Natural killer cell (primary cell): Measurements from ENCODE around the gene OTX2. TPM values are rescaled to one million over a fixed set of nuclear protein-coding genes. Genes with fewer than 3 reads are reported as not detected.

Experiments used
- ATAC-seq, 3 donors: fragments of 150-1000 bp in 2 of 3; fragments of 200-7000 bp in 1 of 3; cut with Tn5 transposase; 1 replicate in 1 of 3; 2 replicates in 2 of 3; pipeline ENCODE4 v1.10.0; 2021; ENCODE audit warnings: mild to moderate bottlenecking in 2 of 3, moderate library complexity in 2 of 3
- DNase-seq, 2 donors: peaks; one replicate each; pipeline versions ENCODE4 v3.0.0 to v3.0.0-alpha.2; 2013 to 2021; ENCODE audit warnings: mixed read lengths in 1 of 2
- H3K27ac ChIP-seq: one replicate; pipeline ENCODE4 v1.5.1; 2013; ENCODE audit warnings: mild to moderate bottlenecking, low read length
- H3K27me3 ChIP-seq: one replicate; pipeline ENCODE4 v1.6.1; 2013; ENCODE audit warnings: low read length; ENCODE audit not compliant: control insufficient read depth, insufficient read depth
- H3K36me3 ChIP-seq: one replicate; pipeline ENCODE4 v1.6.1; 2013; ENCODE audit warnings: low read length; ENCODE audit not compliant: control insufficient read depth, insufficient read depth
- H3K4me1 ChIP-seq: one replicate; pipeline ENCODE4 v1.6.1; 2013; ENCODE audit warnings: low read length; ENCODE audit not compliant: control insufficient read depth, insufficient read depth
- H3K4me3 ChIP-seq: one replicate; pipeline ENCODE4 v1.5.1; 2013; ENCODE audit warnings: low read length
- H3K9me3 ChIP-seq: one replicate; pipeline ENCODE4 v1.6.1; 2013; ENCODE audit warnings: low read length; ENCODE audit not compliant: control insufficient read depth, insufficient read depth
- H3K27ac Mint-ChIP-seq, 2 donors: one replicate each; pipeline ENCODE4 v1.8.0; 2022; ENCODE audit warnings: mild to moderate bottlenecking in 2 of 2, mixed read lengths in 2 of 2, moderate library complexity in 1 of 2
- H3K27me3 Mint-ChIP-seq, 2 donors: one replicate each; pipeline ENCODE4 v1.8.0; 2022; ENCODE audit warnings: low read depth in 2 of 2, mixed read lengths in 2 of 2
- H3K36me3 Mint-ChIP-seq: one replicate; pipeline ENCODE4 v1.8.0; 2022; ENCODE audit warnings: mixed read lengths
- H3K4me1 Mint-ChIP-seq, 2 donors: one replicate each; pipeline ENCODE4 v1.8.0; 2022; ENCODE audit warnings: mixed read lengths in 2 of 2
- H3K4me3 Mint-ChIP-seq: one replicate; pipeline ENCODE4 v1.8.0; 2022; ENCODE audit warnings: mild to moderate bottlenecking, moderate library complexity, mixed read lengths
- H3K9me3 Mint-ChIP-seq, 2 donors: one replicate each; pipeline ENCODE4 v1.8.0; 2022; ENCODE audit warnings: mixed read lengths in 2 of 2
- CTCF ChIP-seq: fragments of 200-600 bp; IDR thresholded peaks from one replicate; pipeline ENCODE4 v1.8.0; 2022; ENCODE audit warnings: antibody characterized with exemption
- WGBS: methylation state at CpG from one replicate; pipeline ENCODE4 v1.1.7; 2013; ENCODE audit warnings: missing lambda C conversion rate; ENCODE audit not compliant: insufficient coverage; 5-methylcytosine and 5-hydroxymethylcytosine counted together
- intact Hi-C: fragments of 100-400 bp; cut with micrococcal nuclease; formaldehyde crosslinking; loops from one replicate; pipeline ENCODE4 v1.14.2; 2022
- total RNA-seq, 4 donors: library from RNA; stranded (reverse); fragments of 120-200 nt in 1 of 4; gene quantifications; one replicate each; pipeline versions ENCODE4 v1.2.3 to v1.2.4, GENCODE V29; 2013 to 2022

Gene OTX2
- not detected for total RNA-seq
- total RNA-seq (2013), result not detected

GRCh38 chr14:56810147-56810719 is at the start of gene OTX2:
Gene OTX2, minus strand, starts transcription at chr14:56810479. Its CDS starts 5,023 bp downstream, at chr14:56805456.
- H3K9me3 Mint-ChIP-seq, result peaks cover 4 to 5% of the 10 kb centered on the region in 2 donors
- WGBS, result 12% methylated on average over 14 of the region's 15 CpGs
- peaks cover 73 to 88% of the 10 kb centered on the region in 2 donors for H3K27me3 Mint-ChIP-seq

GRCh38 chr14:56858422-56858821 is 48.1 kb upstream of the OTX2 start:
- intact Hi-C loops, result no loop called here
- no peak for DNase-seq
- Histone ChIP-seq H3K36me3 (no peaks in the 10 kb centered on the region), H3K27me3 (peaks cover 5% of the 10 kb centered on the region), H3K4me3 (no peak overlapping the region), H3K9me3 (no peaks in the 10 kb centered on the region), H3K4me1 (no peaks in the 10 kb centered on the region), H3K27ac (no peak overlapping the region)
- no peak for TF ChIP-seq CTCF
- H3K4me3 Mint-ChIP-seq, result no peak overlapping the region
- ATAC-seq, result no peak
- H3K9me3 Mint-ChIP-seq, result peaks cover 0 to 3% of the 10 kb centered on the region in 2 donors
- H3K36me3 Mint-ChIP-seq, result no peaks in the 10 kb centered on the region
- WGBS, result 28% methylated on average over 8 of the region's 8 CpGs
- H3K27me3 Mint-ChIP-seq, result peaks cover 16 to 31% of the 10 kb centered on the region in 2 donors
- H3K27ac Mint-ChIP-seq, result no peak overlapping the region
- H3K4me1 Mint-ChIP-seq, result no peaks in the 10 kb centered on the region

More at GRCh38 chr14:56810147-56810719, at the start of gene OTX2:
- H3K4me3 Mint-ChIP-seq, result no peak within 1 kb of the TSS
- Histone ChIP-seq H3K27ac (no peak within 1 kb of the TSS), H3K9me3 (no peaks in the 10 kb centered on the region), H3K36me3 (no peaks in the 10 kb centered on the region), H3K27me3 (peaks cover 64% of the 10 kb centered on the region), H3K4me3 (no peak within 1 kb of the TSS), H3K4me1 (no peaks in the 10 kb centered on the region)
- H3K27ac Mint-ChIP-seq, result no peak within 1 kb of the TSS
- peaks cover 42% of the 10 kb centered on the region for H3K36me3 Mint-ChIP-seq
- H3K4me1 Mint-ChIP-seq, result peaks cover 4 to 13% of the 10 kb centered on the region in 2 donors
- TF ChIP-seq CTCF, result no peak
- intact Hi-C loops, result no loop called here
- DNase-seq (no peak), ATAC-seq (no peak)

- intact Hi-C loops, result no loop called here
- ATAC-seq (no peak), DNase-seq (no peak)
- WGBS, result 74% methylated on average over 5 of the region's 6 CpGs
- no peaks in the 10 kb centered on the region for H3K4me1 Mint-ChIP-seq
- H3K27ac ChIP-seq, result no peak overlapping the region
- peaks cover 0 to 3% of the 10 kb centered on the region in 2 donors for H3K9me3 Mint-ChIP-seq
- no peaks in the 10 kb centered on the region for H3K36me3 Mint-ChIP-seq
- H3K4me3 Mint-ChIP-seq, result no peak overlapping the region
- no peaks in the 10 kb centered on the region for H3K4me1 ChIP-seq
- H3K27ac Mint-ChIP-seq, result no peak overlapping the region
- peaks cover 5% of the 10 kb centered on the region for H3K27me3 ChIP-seq
- H3K36me3 ChIP-seq, result no peaks in the 10 kb centered on the region
- peaks cover 16 to 31% of the 10 kb centered on the region in 2 donors for H3K27me3 Mint-ChIP-seq
- H3K4me3 ChIP-seq, result no peak overlapping the region
- no peak for TF ChIP-seq CTCF
- no peaks in the 10 kb centered on the region for H3K9me3 ChIP-seq
Measured at GRCh38 chr14:56857216-56857615, 46.9 kb upstream of the OTX2 start.

GRCh38 chr14:56855891-56856461 is 45.7 kb upstream of the OTX2 start:
- peaks cover 20 to 31% of the 10 kb centered on the region in 2 donors for H3K27me3 Mint-ChIP-seq
- H3K4me1 Mint-ChIP-seq, result no peaks in the 10 kb centered on the region
- ATAC-seq (no peak), DNase-seq (no peak)
- no peaks in the 10 kb centered on the region for H3K36me3 Mint-ChIP-seq
- Histone ChIP-seq H3K27me3 (peaks cover 5% of the 10 kb centered on the region), H3K4me3 (no peak overlapping the region), H3K36me3 (no peaks in the 10 kb centered on the region), H3K27ac (no peak overlapping the region), H3K4me1 (no peaks in the 10 kb centered on the region), H3K9me3 (no peaks in the 10 kb centered on the region)
- 4% methylated on average over 9 of the region's 9 CpGs for WGBS
- no peak overlapping the region for H3K27ac Mint-ChIP-seq
- H3K9me3 Mint-ChIP-seq, result peaks cover 3 to 6% of the 10 kb centered on the region in 2 donors
- intact Hi-C loops, result no loop called here
- no peak overlapping the region for H3K4me3 Mint-ChIP-seq
- no peak for TF ChIP-seq CTCF
